ENCODE results near the gene RIT2. TPM values are rescaled to one million over a fixed set of nuclear protein-coding genes. Genes with fewer than 3 reads are reported as not detected.

The RIT2 gene
- total RNA-seq, 1 experiment from 2014 or later, result not detected

GRCh38 chr18:42707080-42707479 lies 408.4 kb downstream of the RIT2 start:
- in situ Hi-C loops (cut with HindIII; ENCODE audit: low pct_unique_long_range_greater_than_20kb, low sequenced_read_pairs), result no loop called here
- DNase-seq (ENCODE audit: low read depth, low spot score), result no peak

- in situ Hi-C loops (cut with HindIII; ENCODE audit: low pct_unique_long_range_greater_than_20kb, low sequenced_read_pairs), result no loop called here
- DNase-seq (ENCODE audit: low read depth, low spot score), result peak; percentile 1
These were observed 408.9 kb downstream of the RIT2 start for GRCh38 chr18:42706618-42707017.

- no peak for DNase-seq (ENCODE audit: low read depth, low spot score)
- in situ Hi-C loops (cut with HindIII; ENCODE audit: low pct_unique_long_range_greater_than_20kb, low sequenced_read_pairs), result no loop called here
These were observed 409.4 kb downstream of the RIT2 start for GRCh38 chr18:42706029-42706608.

Other genes with a start within 250 kb of the RIT2 start
- not detected in 2 replicates for gene SYT4, start 161.8 kb upstream of the RIT2 start, total RNA-seq (2014; rRNA removed; shearing (Covaris generic))

Data from SK-MEL-5 (cell line).